ENCODE results near the gene FAM174B.

The FAM174B gene

GRCh38 chr15:92638709-92639365, 16.7 kb downstream of the FAM174B start:
- no peak for DNase-seq

GRCh38 chr15:92638291-92638708, 17.3 kb downstream of the FAM174B start:
- no peak for DNase-seq

- DNase-seq: no peak
Measured at GRCh38 chr15:92637626-92638025, 17.9 kb downstream of the FAM174B start.

GRCh38 chr15:92636908-92637481, 18.6 kb downstream of the FAM174B start:
- DNase-seq: no peak

- no peak for DNase-seq
Measured at GRCh38 chr15:92636401-92636907, 19.1 kb downstream of the FAM174B start.

- DNase-seq: no peak
Measured at GRCh38 chr15:92634671-92635201, 20.8 kb downstream of the FAM174B start.

GRCh38 chr15:92634060-92634459, 21.5 kb downstream of the FAM174B start:
- DNase-seq: no peak

- DNase-seq: no peak
Measured at GRCh38 chr15:92633418-92633817, 22.2 kb downstream of the FAM174B start.

GRCh38 chr15:92633001-92633400, 22.6 kb downstream of the FAM174B start:
- no peak for DNase-seq

GRCh38 chr15:92631721-92632120, 23.9 kb downstream of the FAM174B start:
- DNase-seq: no peak

GRCh38 chr15:92629975-92630626, 25.5 kb downstream of the FAM174B start:
- DNase-seq: no peak

- no peak for DNase-seq
Measured at GRCh38 chr15:92629276-92629974, 26.1 kb downstream of the FAM174B start.

- DNase-seq: no peak
Measured at GRCh38 chr15:92627014-92627413, 28.6 kb downstream of the FAM174B start.

- no peak for DNase-seq
Measured at GRCh38 chr15:92625251-92625980, 30.2 kb downstream of the FAM174B start.

GRCh38 chr15:92624401-92624991, 31.1 kb downstream of the FAM174B start:
- DNase-seq: peak; percentile 18

GRCh38 chr15:92623435-92623834, 32.1 kb downstream of the FAM174B start:
- no peak for DNase-seq

GRCh38 chr15:92621972-92622533, 33.5 kb downstream of the FAM174B start:
- no peak for DNase-seq

GRCh38 chr15:92620991-92621390, 34.6 kb downstream of the FAM174B start:
- DNase-seq: no peak

- no peak for DNase-seq
Measured at GRCh38 chr15:92619145-92620101, 36.2 kb downstream of the FAM174B start.
